ENCODE measurements around the gene STOML2. TPM values are rescaled to one million over a fixed set of nuclear protein-coding genes. Genes with fewer than 3 reads are reported as not detected.

Gene STOML2
- total RNA-seq, 4 donors from 2014 or later = 77.6 to 108 (median 89.9) TPM

DNA sequence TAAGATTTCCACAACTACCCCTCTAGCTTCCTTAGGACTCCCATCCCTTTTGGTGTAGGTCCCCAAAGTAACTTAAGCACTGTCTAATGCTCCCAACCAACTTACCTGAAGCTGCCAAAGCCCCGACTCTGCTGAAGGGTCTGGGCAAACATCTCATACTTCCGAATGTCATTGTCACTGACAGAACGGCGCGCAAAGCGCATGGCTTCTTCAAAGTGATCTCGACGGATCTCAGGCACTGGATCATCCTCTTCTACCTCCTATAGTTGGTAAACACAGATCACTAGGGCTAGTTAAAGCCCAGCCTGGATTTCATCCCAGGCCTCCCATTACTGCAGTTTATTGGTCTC is 45.7 kb downstream of the STOML2 start:
- ATAC-seq (ENCODE audit: low FRiP score) (no peak), DNase-seq (ENCODE audit: low spot score) (no peak)
- TF ChIP-seq, protein P1, sequence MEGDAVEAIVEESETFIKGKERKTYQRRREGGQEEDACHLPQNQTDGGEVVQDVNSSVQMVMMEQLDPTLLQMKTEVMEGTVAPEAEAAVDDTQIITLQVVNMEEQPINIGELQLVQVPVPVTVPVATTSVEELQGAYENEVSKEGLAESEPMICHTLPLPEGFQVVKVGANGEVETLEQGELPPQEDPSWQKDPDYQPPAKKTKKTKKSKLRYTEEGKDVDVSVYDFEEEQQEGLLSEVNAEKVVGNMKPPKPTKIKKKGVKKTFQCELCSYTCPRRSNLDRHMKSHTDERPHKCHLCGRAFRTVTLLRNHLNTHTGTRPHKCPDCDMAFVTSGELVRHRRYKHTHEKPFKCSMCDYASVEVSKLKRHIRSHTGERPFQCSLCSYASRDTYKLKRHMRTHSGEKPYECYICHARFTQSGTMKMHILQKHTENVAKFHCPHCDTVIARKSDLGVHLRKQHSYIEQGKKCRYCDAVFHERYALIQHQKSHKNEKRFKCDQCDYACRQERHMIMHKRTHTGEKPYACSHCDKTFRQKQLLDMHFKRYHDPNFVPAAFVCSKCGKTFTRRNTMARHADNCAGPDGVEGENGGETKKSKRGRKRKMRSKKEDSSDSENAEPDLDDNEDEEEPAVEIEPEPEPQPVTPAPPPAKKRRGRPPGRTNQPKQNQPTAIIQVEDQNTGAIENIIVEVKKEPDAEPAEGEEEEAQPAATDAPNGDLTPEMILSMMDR (IDR thresholded peaks at IDR 0.05) = no peak

DNA sequence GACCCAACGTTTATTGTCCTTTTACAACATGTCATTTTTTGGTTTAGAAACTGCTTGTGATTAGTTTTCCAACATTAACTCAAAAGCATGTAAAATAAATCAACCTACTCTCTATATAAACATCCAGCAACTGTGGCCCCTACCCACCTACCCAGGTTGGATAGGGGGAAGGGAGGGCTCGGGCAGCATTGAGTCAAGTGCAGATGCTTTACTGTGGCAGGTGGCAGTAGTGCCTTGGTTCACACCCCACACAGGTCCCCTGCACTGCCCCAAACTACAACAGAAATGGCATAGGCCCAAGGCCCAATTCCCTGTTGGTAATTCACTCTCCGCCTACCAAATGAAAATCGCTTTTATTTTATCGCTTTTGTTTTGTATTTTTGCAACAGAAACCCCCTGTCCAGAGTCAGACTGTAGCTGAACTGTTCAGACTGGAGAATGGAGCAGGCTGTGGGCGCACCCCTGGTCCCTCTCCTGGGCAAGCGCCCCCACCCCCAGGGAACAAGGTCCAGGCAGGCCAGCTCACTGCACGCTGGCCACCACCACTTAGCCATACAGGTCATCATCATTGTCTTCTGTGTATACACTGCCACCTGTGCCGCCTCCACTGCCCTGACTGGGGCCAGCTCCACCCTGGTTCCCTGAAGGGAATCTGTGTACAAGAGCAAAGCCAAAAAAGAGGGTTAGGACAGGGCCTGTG is 46.2 kb downstream of the STOML2 start:
- TF ChIP-seq, protein P1 (IDR thresholded peaks at IDR 0.05) = no peak
- DNase-seq (ENCODE audit: low spot score) (no peak), ATAC-seq (ENCODE audit: low FRiP score) (no peak)

DNA sequence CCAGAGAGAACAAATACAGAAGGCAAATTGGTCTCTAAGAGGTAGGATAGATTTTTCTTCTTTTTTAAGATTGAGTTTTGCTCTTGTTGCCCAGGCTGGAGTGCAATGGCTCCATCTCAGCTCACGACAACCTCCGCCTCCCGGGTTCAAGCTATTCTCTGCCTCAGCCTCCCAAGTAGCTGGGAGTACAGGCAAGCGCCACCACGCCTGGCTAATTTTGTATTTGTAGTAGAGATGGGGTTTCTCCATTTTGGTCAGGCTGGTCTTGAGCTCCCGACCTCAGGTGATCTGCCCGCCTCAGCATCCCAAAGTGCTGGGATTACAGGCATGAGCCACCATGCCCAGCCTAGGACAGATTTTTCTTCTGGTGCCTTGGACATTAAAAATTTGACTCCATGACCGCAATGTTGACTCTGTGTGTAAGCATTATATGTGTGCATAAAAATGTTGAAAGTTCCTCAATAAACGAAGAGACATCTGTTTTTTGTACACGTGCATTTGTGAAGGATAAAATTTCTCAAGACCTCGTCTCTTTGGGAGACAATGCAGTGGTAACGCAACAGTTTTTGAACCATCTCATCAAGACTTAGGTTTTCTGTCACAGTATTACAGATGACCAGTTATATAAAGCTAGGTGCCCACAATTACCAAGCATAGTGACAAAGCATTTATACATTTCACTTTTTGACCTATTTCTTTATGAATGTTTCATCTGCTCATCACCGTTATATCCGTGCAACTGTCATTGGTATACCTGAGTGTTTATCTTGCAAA is 47.9 kb downstream of the STOML2 start:
- DNase-seq (ENCODE audit: low spot score) (no peak), ATAC-seq (ENCODE audit: low FRiP score) (no peak)
- TF ChIP-seq, protein P1 (IDR thresholded peaks at IDR 0.05) = no peak

DNA sequence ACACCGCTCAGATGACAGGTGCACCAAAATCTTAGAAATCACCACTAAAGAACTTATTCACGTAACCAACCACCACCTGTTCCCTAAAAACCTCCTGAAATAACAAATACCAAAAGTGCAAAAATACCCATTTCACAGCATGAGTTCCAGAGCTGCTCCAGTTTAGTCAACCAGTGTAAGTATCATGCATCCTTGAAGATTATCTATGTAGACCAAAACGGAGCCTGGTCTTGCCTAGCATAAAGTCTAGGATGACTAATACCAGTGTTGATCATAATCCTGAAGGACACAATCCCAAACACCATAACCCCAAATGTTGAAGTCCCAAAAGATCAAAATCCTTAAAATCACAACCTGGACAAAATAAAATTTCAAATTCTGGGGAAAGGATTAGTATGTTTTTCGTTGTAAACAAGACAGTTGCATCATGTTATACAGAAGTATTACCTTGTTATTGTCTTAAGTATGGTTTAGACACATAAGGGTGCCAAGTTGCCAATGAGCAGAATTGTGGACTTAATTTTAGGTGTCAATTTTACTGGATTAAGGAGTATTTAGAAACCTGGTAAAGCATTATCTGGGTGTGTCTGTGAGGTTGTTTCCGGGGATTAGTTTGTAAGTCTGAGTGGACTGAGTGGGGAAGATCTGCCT is 48.6 kb downstream of the STOML2 start:
- TF ChIP-seq, protein P1 (IDR thresholded peaks at IDR 0.05) = no peak
- ATAC-seq (ENCODE audit: low FRiP score) = no peak
- no peak for DNase-seq (ENCODE audit: low spot score)

DNA sequence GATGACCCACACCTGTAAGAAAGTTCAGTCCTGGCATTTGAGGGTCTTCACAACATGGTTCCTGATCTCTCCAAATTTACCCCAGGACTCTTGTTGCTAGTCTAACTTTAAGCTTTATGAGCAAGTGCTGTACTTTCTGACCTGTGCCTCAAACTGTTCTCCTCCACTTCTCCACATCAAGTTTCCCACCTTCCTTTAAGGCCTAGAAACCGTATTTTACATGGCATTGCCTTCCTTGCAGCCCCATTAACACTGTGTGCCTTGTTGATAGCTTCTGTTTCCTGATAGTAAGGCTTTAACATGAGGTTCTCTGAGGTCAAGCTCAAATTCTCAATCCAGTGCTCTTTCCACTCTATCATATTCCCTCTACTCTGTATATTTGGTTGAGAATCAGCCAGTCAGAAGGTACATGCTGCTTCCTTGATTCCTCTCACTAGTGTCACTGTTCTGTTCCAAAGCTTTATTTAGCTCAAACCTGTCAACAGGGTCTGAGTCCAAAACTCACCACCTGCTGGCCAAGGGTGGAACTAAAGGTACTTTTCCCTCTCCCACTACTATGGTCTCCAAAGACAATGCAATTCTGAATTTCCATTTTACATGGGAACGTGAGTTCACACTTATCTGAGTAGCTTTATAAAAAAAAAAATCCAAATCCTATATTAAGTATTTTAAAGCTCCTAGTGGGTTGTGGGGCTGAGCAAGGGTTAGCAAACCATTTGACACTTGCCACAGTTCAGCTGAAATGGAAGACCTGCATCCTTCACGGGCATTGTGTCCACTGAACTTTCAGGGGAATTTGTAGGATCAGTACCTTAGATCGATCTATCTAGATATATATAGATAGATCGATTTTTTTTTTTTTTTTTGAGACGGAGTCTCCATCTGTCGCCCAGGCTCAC is 51.6 kb downstream of the STOML2 start:
- ATAC-seq (ENCODE audit: low FRiP score) (no peak), DNase-seq (ENCODE audit: low spot score) (no peak)
- TF ChIP-seq, protein P1 (IDR thresholded peaks at IDR 0.05) = no peak

Other genes starting within 250 kb of the STOML2 start
- under 1 TPM in 3 of 4 donors, not detected in 1; 0.28 to 0.95 (median 0.84) TPM for gene PHF24, start 144.8 kb downstream of the STOML2 start, total RNA-seq
- 10 to 100 TPM in 2 of 4 donors, 1 to 10 TPM in 2; 6.3 to 17.3 (median 9.8) TPM for gene DNAJB5, start 113.4 kb downstream of the STOML2 start, total RNA-seq
- gene VCP, start 30.5 kb downstream of the STOML2 start, total RNA-seq = 100 to 1,000 TPM; 175 to 317 (median 207) TPM
- gene FANCG, start 23.2 kb downstream of the STOML2 start, total RNA-seq = 10 to 100 TPM in 3 of 4 donors, 1 to 10 TPM in 1; 8.1 to 20.0 (median 14.1) TPM
- 10 to 100 TPM; 11.4 to 16.6 (median 13.3) TPM for gene PIGO, start 6.5 kb downstream of the STOML2 start, total RNA-seq
- gene ATOSB, start 12.7 kb upstream of the STOML2 start, total RNA-seq = 10 to 100 TPM; 14.9 to 22.9 (median 20.5) TPM
- 10 to 100 TPM; 20.6 to 30.5 (median 25.3) TPM for gene UNC13B, start 58.9 kb upstream of the STOML2 start, total RNA-seq

Data from omental fat pad (tissue), 4 donors.